C4-2B (cell line): ENCODE results near the gene FLT3LG.

Experiments
- CTCF ChIP-seq: fragments of 450-650 bp; conservative IDR thresholded peaks from 2 replicates; pipeline ENCODE4 v1.5.1; 2017; ENCODE audit warnings: mild to moderate bottlenecking
- ZFX ChIP-seq: fragments of 450-650 bp; IDR thresholded peaks from 2 replicates; pipeline ENCODE4 v1.6.1; 2017

- TF ChIP-seq CTCF (no peak), ZFX (no peak)
These were observed 39.0 kb upstream of the FLT3LG start for GRCh38 chr19:49434907-49435583.
